Measurements from ENCODE around the gene ACADVL. TPM values are rescaled to one million over a fixed set of nuclear protein-coding genes. Genes with fewer than 3 reads are reported as not detected.

Gene ACADVL
- total RNA-seq, 1 experiment from 2014 or later = 283 TPM

- no peak overlapping the region for H2BK5ac ChIP-seq (ENCODE audit: insufficient read length, low read length)
- no peak for TF ChIP-seq CTCF (conservative IDR thresholded peaks at IDR 0.05)
- H3K4me1 Mint-ChIP-seq = peaks cover 63 to 67% of the 10 kb centered on the region in 2 experiments
- H3K27ac ChIP-seq (ENCODE audit: insufficient read length, low read depth, low read length) = no peak overlapping the region
- H2BK12ac ChIP-seq (ENCODE audit: insufficient read length, low read depth, low read length) = no peak overlapping the region
- H3K4me1 ChIP-seq (ENCODE audit: insufficient read depth, low read length) = peaks cover 3% of the 10 kb centered on the region; the same call in 1 of the 2 replicates
- H3K9me3 Mint-ChIP-seq = no peaks in the 10 kb centered on the region
- H3K27me3 Mint-ChIP-seq (ENCODE audit: low read depth) = no peaks in the 10 kb centered on the region; the same call in none of the 2 replicates
- no peak overlapping the region for H3K23ac ChIP-seq (ENCODE audit: insufficient read length, low read depth, low read length)
- H3K9ac ChIP-seq (ENCODE audit: extremely low read depth, insufficient read length, low read length) = peak overlapping the region; percentile 20
- H4K91ac ChIP-seq (ENCODE audit: insufficient read length, low read depth, low read length) = no peak overlapping the region
- no peak overlapping the region for H3K14ac ChIP-seq (ENCODE audit: insufficient read depth, low read length)
- H2BK20ac ChIP-seq (ENCODE audit: low read depth, low read length, poor library complexity, severe bottlenecking) = no peak overlapping the region
- no peak overlapping the region for H4K8ac ChIP-seq (replicated peaks; ENCODE audit: insufficient read length, low read depth, low read length)
- H3K56ac ChIP-seq (ENCODE audit: insufficient read length, low read depth, low read length) = no peak overlapping the region
- H4K20me1 ChIP-seq (ENCODE audit: control insufficient read depth, insufficient read depth, insufficient read length) = no peaks in the 10 kb centered on the region
- peaks cover 28% of the 10 kb centered on the region for H3K23me2 ChIP-seq (ENCODE audit: insufficient read length, low read depth, low read length, poor library complexity, severe bottlenecking)
- no peak overlapping the region for H3K4ac ChIP-seq (ENCODE audit: low read depth, low read length)
- no peak overlapping the region for H4K5ac ChIP-seq (ENCODE audit: insufficient read length, low read depth, low read length)
- no peak overlapping the region for H2AFZ ChIP-seq (ENCODE audit: low read length)
- H3K79me1 ChIP-seq (ENCODE audit: insufficient read depth, low read depth, low read length, poor library complexity, severe bottlenecking) = peaks cover 2% of the 10 kb centered on the region
- DNase-seq = peak; percentile 73
- peak overlapping the region; percentile 87 for H3K4me2 ChIP-seq (ENCODE audit: insufficient read depth, insufficient read length, low read length)
- no peak overlapping the region for H2BK15ac ChIP-seq (ENCODE audit: low read depth, low read length)
- H2BK120ac ChIP-seq (ENCODE audit: low read depth, low read length, poor library complexity, severe bottlenecking) = no peak overlapping the region
- no peak overlapping the region for H3K18ac ChIP-seq (ENCODE audit: insufficient read length, low read depth, low read length)
- H3K36me3 Mint-ChIP-seq (ENCODE audit: insufficient read depth in 1 of 3, low read depth in 3 of 3) = peaks cover 0 to 5% (median 3%) of the 10 kb centered on the region in 3 experiments; a peak in 4 of 7 replicates
- peak overlapping the region; percentile 72 to 91 for H3K4me3 Mint-ChIP-seq
- WGBS (ENCODE audit: extremely low coverage, insufficient read length, low lambda C conversion rate) = no CpG with 5 or more reads among the region's 10 CpGs
- peaks cover 3% of the 10 kb centered on the region; the same call in 1 of the 2 replicates for H3K79me2 ChIP-seq (ENCODE audit: insufficient read depth, low read length)
- no peak overlapping the region for H3T11ph ChIP-seq (ENCODE audit: low read length)
- H3K9me3 ChIP-seq (ENCODE audit: control insufficient read depth, low read depth, low read length) = no peaks in the 10 kb centered on the region
- H3K27ac Mint-ChIP-seq = peak overlapping the region; percentile 71 to 97 (median 96); a peak in 6 of 7 replicates
- H3K27me3 ChIP-seq (ENCODE audit: insufficient read depth, low read length) = no peaks in the 10 kb centered on the region
- no peak overlapping the region for H2AK5ac ChIP-seq (ENCODE audit: insufficient read length, low read length)
Measured at GRCh38 chr17:7215652-7216180, 4.0 kb upstream of the ACADVL start.
